Measurements from ENCODE around the gene DPP6.
"Not testable (repeated sequence)": the region's sequence is repeated elsewhere in the genome, so short reads cannot be mapped to it uniquely, and the experiment has no call there.

The DPP6 gene

DNA sequence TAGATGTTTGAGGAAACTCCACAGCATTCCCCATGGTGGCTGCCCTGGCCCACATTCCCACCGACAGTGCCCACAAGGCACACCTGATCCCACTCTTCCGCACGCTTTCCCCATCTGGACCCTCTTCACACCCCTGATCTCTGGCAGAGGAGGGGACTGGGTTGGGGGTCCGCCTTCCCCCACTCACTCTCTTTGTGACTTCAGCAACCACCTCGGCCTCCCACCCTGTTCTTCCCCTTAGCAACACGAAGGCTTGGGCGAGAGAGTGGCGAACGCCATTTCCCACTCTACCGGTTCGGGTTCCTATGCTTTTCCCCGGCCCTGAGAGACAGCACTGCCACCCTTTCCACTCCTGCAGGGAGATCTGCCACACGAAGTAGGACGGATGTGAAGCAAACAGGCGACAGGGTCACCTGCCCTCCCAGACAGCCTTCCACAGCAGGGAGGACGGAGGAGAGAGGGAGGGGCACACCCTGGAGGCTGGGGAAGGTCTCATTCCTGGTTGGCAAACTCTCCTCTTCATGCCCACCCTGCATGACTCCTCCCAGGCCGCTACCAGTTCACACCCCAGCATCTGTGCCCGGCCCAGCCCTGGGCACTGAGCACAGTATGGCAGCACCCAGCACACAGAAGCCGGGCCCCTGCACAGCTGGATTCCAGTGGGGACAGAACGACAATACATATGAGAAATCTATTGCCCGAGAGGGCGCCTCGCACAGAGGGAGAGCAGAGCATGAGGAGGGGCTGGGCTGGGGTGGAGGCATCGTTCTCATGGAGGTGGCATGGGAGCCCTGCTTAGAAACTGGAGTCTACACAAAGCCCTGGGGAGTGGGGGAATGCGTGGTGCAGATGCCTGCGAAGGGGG lies 857.3 kb downstream of the DPP6 start:
- DNase-seq (ENCODE audit: low read depth in 2 of 2): no peak

DNA sequence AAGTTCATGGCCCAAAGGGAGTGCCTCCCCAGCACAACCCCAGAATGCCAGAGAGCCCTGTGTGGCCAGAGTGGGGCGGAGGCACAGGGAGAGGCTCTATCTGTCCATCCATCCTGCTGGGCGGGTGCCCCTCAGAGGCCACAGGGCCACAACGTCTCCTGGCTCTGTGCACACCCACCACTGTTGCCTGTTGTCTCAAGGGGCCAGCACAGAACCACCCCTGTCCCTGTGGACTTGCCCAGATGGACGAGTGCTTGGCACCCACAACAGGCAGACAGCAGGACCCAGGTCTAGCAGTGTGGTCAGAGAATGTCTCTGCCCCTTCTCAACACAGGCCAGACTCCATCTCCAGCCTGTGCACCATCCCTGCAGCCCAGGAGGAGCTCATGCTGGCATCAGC lies 857.9 kb downstream of the DPP6 start:
- DNase-seq (ENCODE audit: low read depth in 2 of 2): no peak

DNA sequence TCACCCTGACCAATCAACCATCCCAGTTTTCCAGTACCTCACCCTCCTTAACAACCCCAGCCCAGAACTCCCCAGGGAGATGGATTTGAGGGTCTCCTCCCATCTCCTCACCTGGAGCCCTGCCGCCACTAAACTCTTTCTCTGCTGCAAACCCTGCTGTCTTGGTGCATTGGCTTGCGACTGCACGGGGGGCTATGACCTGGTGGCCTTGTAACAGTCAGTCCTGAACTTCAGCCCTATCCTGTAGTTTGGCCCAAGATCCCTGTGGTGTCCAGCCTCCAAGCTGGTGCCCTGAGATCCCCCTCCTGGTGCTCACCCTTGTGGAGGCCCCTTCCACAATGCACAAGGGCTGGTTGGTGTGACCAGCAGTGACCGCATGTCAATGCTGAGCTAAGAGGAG lies 858.8 kb downstream of the DPP6 start:
- no peak for DNase-seq (ENCODE audit: low read depth in 2 of 2)

DNA sequence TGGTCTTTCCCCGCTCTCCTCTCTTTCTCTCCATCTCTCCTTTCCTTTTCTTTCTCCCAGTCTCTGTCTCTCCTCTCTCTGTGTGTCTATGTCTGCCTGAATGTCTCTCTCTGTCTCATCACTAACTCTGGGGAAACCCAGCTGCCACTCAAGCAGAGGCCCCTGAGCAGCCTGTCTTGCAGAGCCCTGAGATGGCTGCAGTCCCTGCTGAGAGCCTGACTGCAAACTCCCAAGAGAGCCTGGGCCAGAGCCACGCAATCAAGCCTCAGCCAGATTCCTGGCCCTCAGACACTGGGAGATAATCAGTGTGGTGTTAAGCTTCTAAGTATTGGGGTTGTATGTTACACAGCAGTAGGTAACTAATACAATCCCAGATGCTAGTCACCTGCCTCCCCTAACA lies 859.2 kb downstream of the DPP6 start:
- DNase-seq (ENCODE audit: low read depth in 2 of 2): no peak

DNA sequence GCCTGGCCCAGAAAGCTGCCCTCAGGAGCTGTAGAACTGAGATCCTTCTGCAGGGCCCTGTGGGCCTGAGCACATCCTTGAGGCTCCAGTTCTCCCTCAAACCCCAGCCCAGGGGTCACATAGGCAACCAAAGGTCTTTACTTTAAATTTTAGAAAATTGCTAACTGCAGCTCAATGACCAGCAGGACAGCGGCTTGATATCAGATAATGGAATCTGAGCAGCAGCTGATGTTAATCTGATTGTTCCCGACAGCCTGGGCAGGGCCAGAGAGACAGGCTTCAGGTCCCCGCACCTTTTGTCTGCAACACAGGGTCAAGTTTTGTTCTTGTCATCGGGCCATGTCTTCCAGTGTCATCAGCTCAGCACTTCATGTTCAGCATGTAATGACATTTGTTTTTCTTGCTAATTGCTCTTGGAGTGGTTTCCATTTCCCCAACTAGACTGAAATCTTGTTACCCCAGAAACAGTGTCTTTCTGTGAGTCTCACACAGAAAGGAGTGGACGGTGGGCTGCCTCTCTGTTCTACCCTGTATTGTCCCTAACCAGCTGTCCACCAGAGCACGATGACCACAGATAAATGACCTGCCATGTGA lies 859.8 kb downstream of the DPP6 start:
- no peak for DNase-seq (ENCODE audit: low read depth in 2 of 2)

DNA sequence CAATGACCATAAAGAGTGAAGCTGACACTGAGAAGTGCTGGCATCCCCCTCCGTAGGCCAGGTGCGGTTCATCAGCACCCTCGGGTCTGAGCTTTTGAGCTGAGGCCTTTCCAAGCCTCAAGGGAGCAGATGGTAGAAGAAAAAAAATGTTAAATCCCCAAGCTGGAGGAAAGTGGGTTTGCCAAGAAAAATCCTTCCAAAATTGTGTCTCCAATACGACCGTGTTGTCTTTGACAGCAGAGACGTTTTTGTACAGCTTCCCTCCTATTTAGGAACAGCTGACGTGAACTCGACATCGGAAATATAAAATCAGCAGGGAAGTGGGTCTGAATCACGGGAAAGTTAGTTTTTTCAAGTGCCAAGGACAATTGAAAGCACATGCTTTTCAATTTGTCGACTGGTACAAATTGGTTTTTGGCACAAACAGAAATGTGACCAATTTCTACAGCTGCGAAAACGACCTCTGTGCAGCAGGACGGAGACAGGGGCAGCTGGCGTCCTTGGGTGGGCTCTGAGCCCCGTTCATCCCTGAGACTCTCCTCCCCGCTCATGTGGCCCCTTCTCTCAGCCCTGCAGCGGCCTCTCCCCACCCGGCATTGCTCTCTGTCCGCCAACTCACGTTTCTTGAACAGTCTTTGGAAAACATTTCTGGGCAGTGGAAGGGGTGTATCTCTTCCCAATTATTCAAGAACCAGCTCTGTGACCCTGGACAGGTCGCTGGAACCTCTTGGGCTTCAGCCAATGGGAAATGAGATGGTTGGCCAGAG lies 860.9 kb downstream of the DPP6 start:
- DNase-seq (ENCODE audit: low read depth in 2 of 2): no peak

DNA sequence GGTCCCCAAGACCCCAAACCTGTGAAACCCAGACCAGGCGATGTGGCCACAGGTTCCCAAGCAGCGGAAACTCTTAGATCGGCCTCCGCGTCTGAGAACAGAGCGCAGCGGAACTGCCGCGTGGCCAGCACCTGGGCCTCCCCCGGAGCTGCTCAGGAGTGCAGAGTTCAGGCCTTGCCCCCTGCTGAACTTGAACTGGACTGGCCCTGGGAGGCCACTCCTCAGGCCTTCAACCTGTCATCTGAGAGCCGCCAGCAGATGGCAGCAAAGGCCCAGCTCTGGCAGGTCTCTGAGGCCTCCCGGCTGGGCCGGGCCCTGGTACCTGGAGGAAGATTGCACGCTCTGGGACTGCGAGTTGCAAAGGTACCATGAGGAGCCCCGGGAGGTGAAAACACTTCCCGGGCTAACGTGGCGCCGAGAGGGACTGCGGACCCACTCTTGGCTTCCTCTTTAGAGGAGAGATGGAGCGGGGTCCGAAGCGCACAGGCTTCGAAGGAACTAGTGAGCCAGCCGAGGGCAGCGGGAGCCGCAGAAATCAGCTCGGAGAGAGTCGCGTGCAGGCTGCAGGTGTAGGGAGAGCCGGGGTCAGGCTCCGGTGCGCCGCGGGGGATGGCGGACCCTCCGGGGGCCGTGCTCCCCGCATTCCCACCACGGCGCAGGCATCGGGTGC lies 861.6 kb downstream of the DPP6 start:
- DNase-seq (ENCODE audit: low read depth in 2 of 2): peak; percentile 12 to 16

DNA sequence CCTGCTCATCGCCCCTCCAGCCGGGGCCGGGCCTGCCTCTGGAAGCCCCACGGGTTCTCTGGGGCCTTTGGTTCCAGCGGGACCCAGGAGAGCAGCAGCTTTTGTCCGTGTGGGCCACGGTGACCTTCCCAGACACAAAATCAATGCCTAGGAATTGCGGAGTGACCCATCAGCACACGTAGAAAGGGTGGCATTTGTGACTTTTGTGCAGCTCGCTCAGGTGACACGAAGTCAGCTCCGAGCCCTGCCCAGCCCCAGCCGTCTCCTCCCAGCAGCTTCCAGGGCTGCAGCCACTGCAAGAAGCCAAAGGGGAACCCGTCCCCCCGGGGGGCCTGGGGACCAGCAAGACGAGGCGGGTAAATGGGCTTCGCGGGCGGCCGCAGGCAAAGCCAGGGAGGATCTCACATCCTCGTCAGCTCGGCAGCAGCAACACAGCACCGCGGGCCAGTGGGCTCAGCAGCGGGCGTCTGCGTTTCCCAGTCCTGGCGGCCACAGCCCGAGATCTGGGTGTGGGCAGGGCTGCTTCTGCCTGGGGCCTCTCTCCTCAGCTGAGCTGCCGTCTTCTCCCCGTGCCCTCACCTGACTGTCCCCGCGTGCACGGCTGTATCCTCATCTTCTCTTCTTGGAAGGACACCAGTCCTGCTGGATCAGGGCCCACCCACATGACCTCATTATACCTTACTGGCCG lies 862.3 kb downstream of the DPP6 start:
- no peak for DNase-seq (ENCODE audit: low read depth in 2 of 2)

DNA sequence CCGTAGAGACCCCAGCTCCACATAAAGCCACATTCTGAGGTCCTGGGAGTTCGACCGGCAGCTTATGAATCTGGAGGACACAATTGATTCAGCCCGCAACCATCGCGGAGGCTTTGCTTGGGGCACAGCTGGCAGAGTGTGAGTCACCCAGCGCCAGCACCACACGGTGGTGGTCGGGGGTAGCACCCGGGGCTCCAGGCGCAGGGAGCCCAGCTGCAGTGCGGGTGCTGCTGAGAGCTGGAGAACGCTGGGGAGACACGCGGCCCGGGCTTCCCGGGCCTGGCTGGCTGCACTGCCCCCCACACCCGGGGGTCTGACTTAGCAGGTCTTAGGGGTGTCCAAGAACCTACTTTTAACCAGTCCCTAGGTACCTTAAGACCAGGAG lies 862.8 kb downstream of the DPP6 start:
- DNase-seq (ENCODE audit: low read depth in 2 of 2): no peak

DNA sequence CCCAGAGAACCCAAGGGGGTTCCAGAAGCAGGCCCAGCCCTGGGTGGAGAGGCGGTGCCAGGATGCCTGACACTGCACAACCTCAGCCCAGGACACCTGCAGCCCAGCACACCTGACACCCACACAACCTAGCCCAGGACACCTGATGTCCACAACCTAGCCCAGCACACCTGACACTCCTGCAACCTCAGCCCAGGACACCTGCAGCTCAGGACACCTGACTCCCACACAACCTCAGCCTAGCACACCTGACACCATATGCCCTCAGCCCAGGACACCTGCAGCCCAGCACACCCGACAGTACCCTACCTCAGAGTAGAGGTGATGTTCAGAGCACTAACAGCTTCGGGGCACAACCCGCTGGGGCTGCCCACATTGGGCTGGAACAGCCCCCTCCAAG lies 863.4 kb downstream of the DPP6 start:
- no peak for DNase-seq (ENCODE audit: low read depth in 2 of 2)

DNA sequence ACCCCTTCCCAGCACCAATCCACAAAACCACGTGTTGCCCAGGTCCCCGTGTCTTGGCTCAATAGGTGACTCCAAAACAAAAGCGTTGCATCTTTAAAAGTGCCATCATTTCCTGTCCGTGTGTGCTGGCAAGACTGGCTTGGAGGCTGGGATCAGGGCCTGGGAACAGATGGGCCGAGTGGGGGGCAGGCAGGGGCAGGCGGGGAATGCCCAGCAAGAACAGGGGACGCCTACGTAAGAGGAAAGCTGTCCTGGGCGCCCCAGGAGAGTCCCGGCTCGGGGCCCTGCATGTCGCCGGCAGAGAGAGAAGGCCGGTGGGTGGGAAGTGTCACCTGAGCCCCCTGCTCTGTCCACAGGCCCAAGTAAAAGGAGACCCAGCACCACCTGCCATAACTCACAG lies 864.2 kb downstream of the DPP6 start:
- DNase-seq (ENCODE audit: low read depth in 2 of 2): no peak

DNA sequence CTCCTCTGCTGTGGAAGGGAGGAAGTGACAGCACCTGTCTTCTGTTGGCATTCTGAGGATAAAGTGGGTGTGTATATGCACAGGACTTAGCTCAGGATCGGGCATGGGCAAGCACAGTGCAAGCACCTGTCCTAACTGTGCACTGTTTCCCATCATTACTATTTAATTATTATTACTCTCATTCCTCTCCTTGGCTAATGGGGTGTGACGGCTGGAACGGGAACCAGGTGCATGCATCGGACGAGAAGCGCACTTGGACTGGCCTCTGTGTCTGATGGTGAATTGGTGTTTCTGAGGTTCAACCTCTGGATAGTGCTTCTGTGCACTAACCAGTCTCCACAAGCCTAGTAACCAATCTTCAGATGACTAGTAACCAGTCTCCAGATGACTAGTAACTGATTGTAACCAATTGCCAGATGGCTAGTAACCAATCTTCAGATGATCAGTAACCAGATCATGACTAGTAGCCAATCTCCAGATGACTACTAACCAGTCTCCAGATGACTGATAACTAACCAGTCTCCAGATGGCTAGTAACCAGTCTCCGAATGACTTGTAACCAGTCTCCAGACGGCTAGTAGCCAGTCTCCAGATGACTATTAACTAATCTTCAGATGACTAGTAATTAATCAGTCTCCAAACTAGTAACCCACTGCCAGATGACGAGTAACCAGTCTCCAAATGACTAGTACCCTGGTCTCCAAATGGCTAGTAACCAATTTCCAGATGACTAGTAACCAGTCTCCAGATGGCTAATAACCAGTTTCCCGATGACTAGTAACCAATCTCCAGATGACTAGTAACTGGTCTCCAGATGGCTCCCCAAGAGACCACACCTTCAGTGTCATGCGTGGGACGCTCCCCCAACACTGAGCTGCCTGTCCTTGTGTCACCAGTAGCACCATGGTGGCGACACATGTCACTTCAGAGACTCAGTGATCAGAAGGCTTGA lies 864.9 kb downstream of the DPP6 start:
- DNase-seq (ENCODE audit: low read depth in 2 of 2): no peak

DNA sequence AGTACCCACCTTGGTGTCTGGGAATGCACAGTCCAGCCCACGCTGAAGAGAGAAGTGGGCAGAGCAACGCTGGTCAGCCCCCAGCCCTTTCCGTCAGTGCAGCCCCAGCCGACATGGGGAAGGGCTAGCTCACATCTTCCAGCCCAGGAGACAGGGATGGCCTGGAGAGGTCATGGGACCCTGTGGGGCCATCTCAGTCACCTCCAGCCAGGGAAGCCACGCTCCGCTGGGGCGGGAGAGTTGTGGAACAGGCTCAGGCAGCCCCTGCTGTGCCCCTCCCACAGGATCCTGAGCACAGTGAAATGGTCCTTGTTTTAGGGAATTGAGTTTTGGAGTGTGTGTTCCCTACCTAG lies 865.6 kb downstream of the DPP6 start:
- DNase-seq (ENCODE audit: low read depth in 2 of 2): no peak

DNA sequence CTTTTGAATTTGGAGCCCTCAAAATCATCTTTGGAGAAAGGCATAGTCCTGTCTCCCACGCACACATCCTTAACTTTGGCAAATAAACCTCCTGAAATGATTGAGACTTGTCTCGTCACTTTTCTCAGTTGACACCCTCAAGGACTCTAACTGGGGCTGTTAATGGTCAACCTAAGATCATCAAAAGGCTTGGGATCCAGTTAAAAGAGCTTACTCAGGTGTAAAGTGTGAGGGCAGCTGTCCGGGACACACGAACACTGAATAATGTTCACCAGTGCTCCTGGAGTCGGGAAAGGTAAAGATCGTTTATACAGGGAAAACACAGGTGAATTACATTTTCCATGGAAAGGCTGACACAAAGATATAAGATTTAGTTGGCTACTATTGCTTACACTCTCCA lies 866.1 kb downstream of the DPP6 start:
- DNase-seq (ENCODE audit: low read depth in 2 of 2): no peak

DNA sequence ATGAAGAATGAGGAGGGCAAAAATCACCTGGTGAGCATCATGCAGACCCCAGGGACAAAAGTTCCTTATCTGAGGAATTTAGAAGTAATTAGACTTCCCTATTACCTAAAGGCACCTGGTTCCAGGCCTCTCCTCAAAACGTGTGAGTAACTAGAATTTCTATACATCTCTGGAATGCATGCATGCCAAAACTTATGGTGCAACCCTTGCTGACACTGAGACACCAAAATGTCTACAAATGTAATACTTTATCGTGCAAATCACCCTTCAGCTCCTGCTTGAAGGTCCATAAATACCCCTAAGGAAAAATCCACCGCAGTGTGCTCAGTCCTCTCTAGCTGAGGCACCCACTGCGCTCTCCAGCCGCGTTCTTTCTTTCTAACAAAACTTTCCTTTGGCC lies 866.5 kb downstream of the DPP6 start:
- DNase-seq (ENCODE audit: low read depth in 2 of 2): no peak

DNA sequence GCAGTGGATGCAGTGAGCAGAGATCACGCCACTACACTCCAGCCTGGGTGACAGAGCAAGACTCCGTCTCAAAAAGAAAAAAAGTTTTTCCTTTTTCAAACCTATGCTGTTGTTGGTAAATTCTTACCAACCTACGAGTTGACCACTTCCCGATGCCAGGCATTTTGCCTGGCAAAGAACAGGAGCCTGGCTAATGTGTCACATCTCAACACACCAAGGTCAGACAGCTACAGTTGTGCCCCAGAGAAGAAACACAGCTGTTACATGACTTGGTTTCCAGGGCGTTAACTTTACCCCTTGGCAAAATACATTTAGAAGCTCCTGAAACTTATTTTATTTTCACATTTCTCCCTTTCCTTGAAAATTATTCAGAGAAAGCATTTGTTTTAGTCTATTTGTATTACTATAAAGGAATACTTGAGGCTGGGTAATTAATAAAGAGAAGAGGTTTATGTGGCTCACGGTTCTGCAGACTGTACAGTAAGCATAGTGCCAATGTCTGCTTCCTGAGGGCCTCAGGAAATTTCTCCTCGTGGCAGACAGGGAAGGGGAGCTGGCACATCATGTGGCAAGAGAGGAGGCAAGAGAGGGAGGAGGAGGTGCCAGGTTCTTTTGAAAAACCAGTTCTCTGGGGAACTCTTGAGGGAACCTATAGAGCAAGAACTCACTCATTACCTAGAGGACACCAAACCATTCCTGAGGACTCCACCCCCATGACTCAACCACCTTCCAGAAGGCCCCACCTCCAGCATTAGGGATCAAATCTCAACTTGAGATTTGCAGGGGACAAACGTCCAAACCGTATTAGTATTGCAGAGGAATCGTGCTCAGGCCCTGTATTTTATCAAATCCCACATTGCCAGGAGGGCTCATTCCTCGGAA lies 867.4 kb downstream of the DPP6 start:
- DNase-seq (ENCODE audit: low read depth in 2 of 2): no peak

DNA sequence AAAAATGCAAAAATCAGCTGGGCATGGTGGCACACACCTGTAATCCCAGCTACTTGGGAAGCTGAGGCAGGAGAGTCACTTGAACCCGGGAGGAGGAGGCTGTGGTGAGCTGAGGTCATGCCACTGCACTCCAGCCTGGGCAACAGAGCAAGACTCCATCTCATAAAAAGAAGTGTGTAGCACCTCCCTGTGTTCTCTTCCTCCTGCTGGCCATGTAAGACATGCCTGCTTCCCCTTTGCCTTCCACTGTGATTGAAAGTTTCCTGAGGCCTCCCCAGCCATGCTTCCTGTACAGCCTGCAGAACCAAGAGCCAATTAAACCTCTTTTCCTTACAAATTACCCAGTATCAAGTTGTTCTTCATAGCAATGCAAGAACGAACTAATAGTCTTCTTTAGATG lies 870.3 kb downstream of the DPP6 start:
- not testable (repeated sequence) for DNase-seq (ENCODE audit: low read depth in 2 of 2)

DNA sequence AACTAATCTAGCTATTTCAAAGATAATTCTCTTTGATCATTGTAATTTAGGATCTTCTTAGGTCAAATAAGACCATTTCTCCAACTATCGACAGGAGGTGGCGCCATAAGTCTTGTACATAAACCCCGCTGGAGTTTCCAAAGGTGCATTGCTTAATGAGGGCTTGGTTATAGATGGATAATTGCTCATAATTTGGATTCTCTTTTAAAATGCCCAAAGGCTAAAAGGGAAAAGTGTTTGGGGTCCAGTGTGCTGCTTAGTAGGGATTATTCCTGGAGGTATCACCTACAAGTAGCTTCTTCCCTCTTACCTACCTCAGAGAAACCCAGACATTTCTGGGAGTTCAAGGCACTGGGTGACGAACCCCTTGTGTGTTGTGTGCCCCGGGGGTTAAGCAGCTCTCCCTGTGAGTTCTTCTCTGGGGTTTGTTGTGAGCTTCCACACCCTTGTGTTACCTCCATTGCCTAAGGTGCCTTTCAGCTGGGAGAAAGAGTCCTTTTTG lies 875.5 kb downstream of the DPP6 start:
- DNase-seq (ENCODE audit: low read depth in 2 of 2): peak; percentile 55 to 59

All from fibroblast of skin of left biceps (primary cell).